ENCODE data around the gene MYL7. TPM values are rescaled to one million over a fixed set of nuclear protein-coding genes. Genes with fewer than 3 reads are reported as not detected.
"Not testable (repeated sequence)": the region's sequence is repeated elsewhere in the genome, so short reads cannot be mapped to it uniquely, and the experiment has no call there.

Gene MYL7
- total RNA-seq, 1 experiment from 2014 or later: not detected

DNA sequence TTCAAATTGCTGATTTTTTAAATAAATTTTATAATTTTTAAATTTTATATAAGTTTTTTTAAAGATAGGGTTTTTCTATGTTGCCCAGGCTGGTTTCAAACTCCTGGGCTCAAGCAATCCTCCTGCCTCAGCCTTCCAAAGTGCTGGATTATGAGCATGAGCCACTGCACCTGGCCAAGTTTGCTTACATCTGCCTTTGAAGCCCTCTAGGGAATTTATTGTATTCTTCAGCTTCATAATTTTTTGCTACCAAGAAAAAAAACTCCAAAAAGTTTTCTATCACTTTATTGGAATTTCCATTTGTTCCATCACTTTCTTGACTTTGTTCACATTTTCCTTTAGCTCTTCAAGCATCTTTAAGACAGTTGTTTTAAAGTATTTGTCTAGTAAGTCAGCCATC lies 14.0 kb downstream of the MYL7 start:
- H3K4me1 ChIP-seq (ENCODE audit: insufficient read depth, low read length, poor library complexity, severe bottlenecking): peaks cover 2% of the 10 kb centered on the region
- CTCF ChIA-PET: no interaction called here
- H3K27me3 ChIP-seq (replicated peaks; ENCODE audit: insufficient read depth, low read depth, low read length, poor library complexity): no peaks in the 10 kb centered on the region
- TF ChIP-seq EZH2 (IDR thresholded peaks at IDR 0.05; ENCODE audit: borderline replicate concordance, low read depth, low read length, poor library complexity, severe bottlenecking) (no peak), CTCF (conservative IDR thresholded peaks at IDR 0.05; ENCODE audit: low read depth, low read length) (no peak)
- H3K4me3 ChIP-seq (ENCODE audit: low read depth, low read length, poor library complexity, severe bottlenecking): no peak overlapping the region
- BruUV-seq (replicated peaks): no TSS peak
- H3K27ac ChIP-seq (ENCODE audit: low read depth, low read length, poor library complexity, severe bottlenecking): no peak overlapping the region
- no peaks in the 10 kb centered on the region for H3K9me3 ChIP-seq (ENCODE audit: low read depth, low read length, poor library complexity, severe bottlenecking)
- POLR2A ChIA-PET (ENCODE audit: low non-redundant PET): no interaction called here
- H3K36me3 ChIP-seq (ENCODE audit: insufficient read depth, low read length, poor library complexity, severe bottlenecking): no peaks in the 10 kb centered on the region
- no peak for DNase-seq (ENCODE audit: low spot score)
- intact Hi-C loops (cut with micrococcal nuclease; ENCODE audit: unreplicated experiment): no loop called here

DNA sequence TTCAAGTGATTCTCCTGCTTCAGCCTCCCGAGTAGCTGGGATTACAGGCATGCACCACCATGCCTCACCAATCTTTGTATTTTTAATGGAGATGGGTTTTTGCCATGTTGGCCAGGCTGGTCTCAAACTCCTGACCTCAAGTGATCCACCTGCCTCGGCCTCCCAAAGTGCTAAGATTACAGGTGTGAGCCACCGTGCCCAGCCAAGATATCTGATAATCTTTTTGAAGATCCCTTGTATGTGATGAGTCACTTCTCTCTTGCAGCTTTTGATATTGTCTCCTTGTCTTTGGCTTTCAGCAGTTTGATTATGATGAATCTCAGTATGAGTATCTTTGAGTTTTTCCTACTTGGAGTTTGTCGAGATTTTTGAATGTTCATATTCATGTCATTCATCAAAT lies 14.6 kb downstream of the MYL7 start:
- DNase-seq (ENCODE audit: low spot score); H3K36me3 ChIP-seq (ENCODE audit: insufficient read depth, low read length, poor library complexity, severe bottlenecking); CTCF ChIA-PET: not testable (repeated sequence)

GRCh38 chr7:44124822-44125202 lies 16.3 kb downstream of the MYL7 start:
- CTCF ChIA-PET: no interaction called here
- no TSS peak for BruUV-seq (replicated peaks)
- POLR2A ChIA-PET (ENCODE audit: low non-redundant PET): no interaction called here

More for the DNA sequence above, 14.6 kb downstream of the MYL7 start:
- H3K27me3 ChIP-seq (replicated peaks; ENCODE audit: insufficient read depth, low read depth, low read length, poor library complexity); POLR2A ChIA-PET (ENCODE audit: low non-redundant PET); intact Hi-C loops (cut with micrococcal nuclease; ENCODE audit: unreplicated experiment); H3K9me3 ChIP-seq (ENCODE audit: low read depth, low read length, poor library complexity, severe bottlenecking); H3K27ac ChIP-seq (ENCODE audit: low read depth, low read length, poor library complexity, severe bottlenecking); H3K4me3 ChIP-seq (ENCODE audit: low read depth, low read length, poor library complexity, severe bottlenecking); H3K4me1 ChIP-seq (ENCODE audit: insufficient read depth, low read length, poor library complexity, severe bottlenecking); BruUV-seq (replicated peaks): not testable (repeated sequence)

More at GRCh38 chr7:44124822-44125202, 16.3 kb downstream of the MYL7 start:
- H3K4me1 ChIP-seq (ENCODE audit: insufficient read depth, low read length, poor library complexity, severe bottlenecking): peaks cover 13% of the 10 kb centered on the region
- TF ChIP-seq EZH2 (IDR thresholded peaks at IDR 0.05; ENCODE audit: borderline replicate concordance, low read depth, low read length, poor library complexity, severe bottlenecking) (no peak), CTCF (conservative IDR thresholded peaks at IDR 0.05; ENCODE audit: low read depth, low read length) (no peak)
- no peak overlapping the region for H3K27ac ChIP-seq (ENCODE audit: low read depth, low read length, poor library complexity, severe bottlenecking)
- no peak for DNase-seq (ENCODE audit: low spot score)
- intact Hi-C loops (cut with micrococcal nuclease; ENCODE audit: unreplicated experiment): loop anchor here (5.0 kb wide), 1 partner anchor 77 kb away; the partner anchor contains the start of gene YKT6
- H3K4me3 ChIP-seq (ENCODE audit: low read depth, low read length, poor library complexity, severe bottlenecking): no peak overlapping the region
- no peaks in the 10 kb centered on the region for H3K27me3 ChIP-seq (replicated peaks; ENCODE audit: insufficient read depth, low read depth, low read length, poor library complexity)
- peaks cover 23% of the 10 kb centered on the region for H3K36me3 ChIP-seq (ENCODE audit: insufficient read depth, low read length, poor library complexity, severe bottlenecking)
- no peaks in the 10 kb centered on the region for H3K9me3 ChIP-seq (ENCODE audit: low read depth, low read length, poor library complexity, severe bottlenecking)

Measured in A673 (cell line).